Lung (tissue), 16 donors: ENCODE results near the gene PAQR9. TPM values are rescaled to one million over a fixed set of nuclear protein-coding genes. Genes with fewer than 3 reads are reported as not detected.
A peak's percentile ranks its signal among the peaks of the same experiment; 100 is the strongest.

Experiments used
- ATAC-seq: fragments of 200-7000 bp; cut with Tn5 transposase; one replicate; pipeline ENCODE4 v1.9.1; 2020; ENCODE audit warnings: moderate number of reproducible peaks; ENCODE audit not compliant: insufficient read depth, low FRiP score
- DNase-seq, 3 donors: peaks; one replicate each; pipeline ENCODE4 v3.0.0-alpha.2; 2013 to 2017
- H3K27ac ChIP-seq, 2 donors: one replicate each; pipeline ENCODE4 v1.5.1; 2013; ENCODE audit warnings: mild to moderate bottlenecking in 2 of 2, moderate library complexity in 2 of 2, control low read depth in 1 of 2, inconsistent platforms in 1 of 2, low read depth in 1 of 2, low read length in 1 of 2
- H3K27me3 ChIP-seq, 3 donors: one replicate each; pipeline ENCODE4 v1.5.1; 2013; ENCODE audit warnings: low read length in 2 of 3; ENCODE audit not compliant: control insufficient read depth in 3 of 3, insufficient read depth in 3 of 3
- H3K36me3 ChIP-seq, 4 donors: one replicate each; pipeline ENCODE4 v1.5.1; 2013; ENCODE audit warnings: low read length in 4 of 4, mild to moderate bottlenecking in 1 of 4, moderate library complexity in 1 of 4; ENCODE audit not compliant: control insufficient read depth in 4 of 4, insufficient read depth in 4 of 4
- H3K4me1 ChIP-seq, 5 donors: one replicate each; pipeline ENCODE4 v1.5.1; 2013; ENCODE audit warnings: low read length in 5 of 5, mild to moderate bottlenecking in 2 of 5, moderate library complexity in 1 of 5; ENCODE audit not compliant: control insufficient read depth in 5 of 5, insufficient read depth in 5 of 5
- H3K4me3 ChIP-seq: one replicate; pipeline ENCODE4 v1.5.1; 2013; ENCODE audit warnings: mild to moderate bottlenecking, control low read depth, moderate library complexity
- H3K9ac ChIP-seq, 2 donors: one replicate each; pipeline ENCODE4 v1.5.1; 2013; ENCODE audit warnings: low read length in 2 of 2, control low read depth in 1 of 2; ENCODE audit not compliant: insufficient read depth in 1 of 2
- H3K9me3 ChIP-seq, 4 donors: one replicate each; pipeline ENCODE4 v1.5.1; 2013; ENCODE audit warnings: low read length in 3 of 4, mild to moderate bottlenecking in 1 of 4, moderate library complexity in 1 of 4; ENCODE audit not compliant: control insufficient read depth in 4 of 4, insufficient read depth in 3 of 4
- CTCF ChIP-seq: IDR thresholded peaks from 2 replicates; pipeline ENCODE4 v1.5.1; 2012; ENCODE audit warnings: mild to moderate bottlenecking; ENCODE audit errors: control extremely low read depth, extremely low read depth
- WGBS, 2 donors: extraction: QIAGEN DNeasy Blood & Tissue Kit; methylation state at CpG; one replicate each; pipeline ENCODE4 v1.1.7; 2013; 5-methylcytosine and 5-hydroxymethylcytosine counted together
- long read RNA-seq, 5 donors: transcript quantifications; one replicate each; lab custom pipeline, GENCODE V29; 2026
- polyA plus RNA-seq, 2 donors: library from polyadenylated mRNA; stranded (reverse); fragments of 200-250 nt; gene quantifications; one replicate each; pipeline ENCODE4 v1.2.1, GENCODE V29; 2013
- total RNA-seq, 2 donors: library from RNA; depleted of rRNA in 1 of 2; stranded (reverse); fragments of >200 nt in 1 of 2; gene quantifications; one replicate each; pipeline ENCODE4 v1.2.1, GENCODE V29; 2014 to 2021
- donor health status: control.
- donor health status: control.
- donor health status: Bipolar disorder and iron deficiency.
- donor health status: healthy.
- donor health status: DM: yes; HTN: yes; CAD: no.

The PAQR9 gene
- total RNA-seq (not detected), polyA plus RNA-seq (not detected)
- long read RNA-seq, donor 1: 0 reads
- long read RNA-seq, donor 2: 0 reads
- long read RNA-seq, donor 3, partial matches to known transcripts: 0 of 1 reads
- long read RNA-seq, donor 3, other reads (novel, unspliced or antisense): 0 of 1 reads
- long read RNA-seq, donor 4: 0 reads
- long read RNA-seq, donor 5: 0 reads

GRCh38 chr3:142963516-142964448 is at the start of gene PAQR9:
Gene PAQR9 (minus strand): TSS chr3:142963674. CDS start chr3:142963336, 338 bp downstream.
- 3 to 4% methylated on average over 61 to 117 of the region's 117 CpGs for whole genome bisulfite sequencing, 2 donors
- Histone ChIP-seq H3K27ac (peak within 1 kb of the TSS in 1 of 2 donors; percentile 87), H3K27me3 (peaks cover 4 to 35% (median 24%) of the 10 kb centered on the region in 3 donors), H3K4me1 (peaks cover 0 to 9% (median 0%) of the 10 kb centered on the region in 5 donors), H3K36me3 (no peaks in the 10 kb centered on the region), H3K4me3 (peak within 1 kb of the TSS; percentile 48), H3K9ac (no peak within 1 kb of the TSS), H3K9me3 (peaks cover 0 to 8% (median 0%) of the 10 kb centered on the region in 4 donors)
- peak; percentile 23 for ATAC-seq
- DNase-seq: peak; percentile 42 to 63 (median 56)
- no peak for TF ChIP-seq CTCF

- DNase-seq (no peak), ATAC-seq (no peak)
- H3K9me3 ChIP-seq: no peaks in the 10 kb centered on the region
- no peak overlapping the region for H3K9ac ChIP-seq
- no peak for TF ChIP-seq CTCF
- H3K4me3 ChIP-seq: no peak overlapping the region
- H3K4me1 ChIP-seq: peaks cover 0 to 2% (median 0%) of the 10 kb centered on the region in 5 donors
- WGBS, 2 donors: 88 to 93% methylated on average over 3 of the region's 3 CpGs
- no peaks in the 10 kb centered on the region for H3K27me3 ChIP-seq
- no peak overlapping the region for H3K27ac ChIP-seq
- peaks cover under 1 to 15% (median 2%) of the 10 kb centered on the region in 4 donors for H3K36me3 ChIP-seq
Observed at GRCh38 chr3:143011705-143012104, 48.2 kb upstream of the PAQR9 start.

- no peaks in the 10 kb centered on the region for H3K9me3 ChIP-seq
- H3K36me3 ChIP-seq: peaks cover 0 to 9% (median 2%) of the 10 kb centered on the region in 4 donors
- DNase-seq (no peak), ATAC-seq (no peak)
- H3K27me3 ChIP-seq: no peaks in the 10 kb centered on the region
- no peak overlapping the region for H3K9ac ChIP-seq
- H3K27ac ChIP-seq: no peak overlapping the region
- TF ChIP-seq CTCF: no peak
- H3K4me1 ChIP-seq: peaks cover 0 to 2% (median 0%) of the 10 kb centered on the region in 5 donors
- H3K4me3 ChIP-seq: no peak overlapping the region
- WGBS, 2 donors: 78 to 87% methylated on average over 3 of the region's 3 CpGs
Observed at GRCh38 chr3:143010024-143010423, 46.5 kb upstream of the PAQR9 start.
